Heart left ventricle (tissue), 16 donors: ENCODE measurements around the gene CDK5RAP2. TPM values are rescaled to one million over a fixed set of nuclear protein-coding genes. Genes with fewer than 3 reads are reported as not detected.

Experiments
- ATAC-seq, 4 donors: fragments of 200-7000 bp; cut with Tn5 transposase; one replicate each; pipeline ENCODE4 v1.9.1; 2020 to 2022; ENCODE audit warnings: moderate library complexity in 4 of 4, mild to moderate bottlenecking in 3 of 4, moderate number of reproducible peaks in 1 of 4
- DNase-seq, 5 donors: peaks; one replicate each; pipeline ENCODE4 v3.0.0-alpha.2; 2020
- H3K27ac ChIP-seq, 12 donors: fragments of 200-600 bp; sonication (generic) in 4 of 12; one replicate each; pipeline versions ENCODE4 v1.5.0 to v1.8.0; 2016 to 2022; ENCODE audit warnings: mild to moderate bottlenecking in 2 of 12
- H3K27me3 ChIP-seq, 9 donors: fragments of 200-600 bp; sonication (generic) in 2 of 9; one replicate each; pipeline versions ENCODE4 v1.5.1 to v1.8.0; 2016 to 2022; ENCODE audit warnings: mild to moderate bottlenecking in 3 of 9
- H3K36me3 ChIP-seq, 9 donors: fragments of 200-600 bp; sonication (generic) in 2 of 9; one replicate each; pipeline versions ENCODE4 v1.5.0 to v1.8.0; 2018 to 2022; ENCODE audit warnings: mild to moderate bottlenecking in 2 of 9
- H3K4me1 ChIP-seq, 12 donors: fragments of 200-600 bp; sonication (generic) in 4 of 12; one replicate each; pipeline versions ENCODE4 v1.5.0 to v1.8.0; 2016 to 2022; ENCODE audit warnings: mild to moderate bottlenecking in 3 of 12
- H3K4me3 ChIP-seq, 12 donors: fragments of 200-600 bp; sonication (generic) in 4 of 12; one replicate each; pipeline versions ENCODE4 v1.5.0 to v1.8.0; 2017 to 2022; ENCODE audit warnings: mild to moderate bottlenecking in 9 of 12, moderate library complexity in 4 of 12
- H3K9me3 ChIP-seq, 12 donors: fragments of 200-600 bp; sonication (generic) in 4 of 12; one replicate each; pipeline versions ENCODE4 v1.5.0 to v1.8.0; 2016 to 2022; ENCODE audit warnings: mild to moderate bottlenecking in 1 of 12
- CTCF ChIP-seq, 12 donors: fragments of 200-600 bp; sonication (generic) in 4 of 12; IDR thresholded peaks; one replicate each; pipeline versions ENCODE4 v1.5.0 to v1.8.0; 2018 to 2022; ENCODE audit warnings: antibody characterized with exemption in 12 of 12, mild to moderate bottlenecking in 5 of 12
- POLR2A ChIP-seq, 2 donors: fragments of 450-650 bp; IDR thresholded peaks; one replicate each; pipeline ENCODE4 v1.6.1; 2017; ENCODE audit warnings: antibody characterized with exemption in 2 of 2, mild to moderate bottlenecking in 2 of 2, moderate library complexity in 2 of 2
- WGBS, 4 donors: extraction: QIAGEN DNeasy Blood & Tissue Kit in 2 of 4; methylation state at CpG; one replicate each; pipeline versions ENCODE4 v1.1.5 to v1.1.7; 2013 to 2018; 5-methylcytosine and 5-hydroxymethylcytosine counted together
- intact Hi-C, 10 donors: fragments of 100-400 bp; cut with DNase I; formaldehyde crosslinking; loops; one replicate each; pipeline versions ENCODE4 v1.11.1 to v1.14.2; 2022
- polyA plus RNA-seq, 2 donors: library from polyadenylated mRNA; stranded (reverse); fragments of 200-250 nt; gene quantifications; one replicate each; pipeline ENCODE4 v1.2.3, GENCODE V29; 2013
- total RNA-seq, 9 donors: library from RNA; depleted of rRNA in 2 of 9; stranded (reverse); fragments of >200 nt in 2 of 9; fragmentation: NEBNext Ultra II Directional in 3 of 9; extraction: Animal tissue kit (Norgen Biotek cat#: 25700) in 3 of 9; gene quantifications; one replicate each; pipeline versions ENCODE4 v1.1.0 to v1.2.4, GENCODE V29; 2016 to 2023
- donor health status: ischemic (EF 13 %, LVEDD 7.1; RV severe dilation, severe dysfunction).
- donor health status: healthy with polysubstance abuse.
- donor health status: DM: no; HTN: yes; CAD: no.
- donor health status: DM: no; HTN: no; CAD: no.
- donor health status: ischemic (EF 25% LVEDD 6.9; RV normal size, moderate dysfunction).
- donor health status: ischemic (EF 25% LVEDD 5.7; RV mildly dilated, moderate dysfunction).
- donor health status: healthy.
- donor health status: DM: yes; HTN: yes; CAD: no.
- donor health status: ischemic (EF 35%, LVEDD 5.7; RV mildly dilated, moderate dysfunction).
- donor health status: nonischemic (EF 11% LVEDD 7.7; RV severe dilation, severe dysfunction).
- donor health status: DM: yes; HTN: yes; CAD: no.
- donor health status: PGD.
- donor health status: ischemic (EF 29% LVEDD 5.4; RV normal size, mild dysfunction).
- donor health status: nonischemic (EF 23%, LVEDD 6.1; RV moderate dilation, normal function).

CDK5RAP2 gene
- total and polyA plus RNA-seq, 11 donors: 26.1 to 114 (median 53.1) TPM

- peak in 1 of 4 donors; percentile 41 for ATAC-seq
- no peaks in the 10 kb centered on the region for H3K9me3 ChIP-seq
- peaks cover 0 to 74% (median 42%) of the 10 kb centered on the region in 9 donors for H3K36me3 ChIP-seq
- TF ChIP-seq CTCF (IDR thresholded peaks at IDR 0.05) (no peak), POLR2A (IDR thresholded peaks at IDR 0.05) (no peak)
- H3K4me3 ChIP-seq: no peak overlapping the region
- intact Hi-C loops: loop anchor here in 1 of 10 donors (5.0 kb wide), 1 partner anchor 65 kb away; no protein-coding TSS in a partner anchor
- WGBS, 4 donors: 72 to 80% (median 76%) methylated on average over 5 of the region's 5 CpGs
- no peak for DNase-seq
- H3K27me3 ChIP-seq: no peaks in the 10 kb centered on the region
- H3K4me1 ChIP-seq: peaks cover 0 to 22% (median 8%) of the 10 kb centered on the region in 12 donors
- H3K27ac ChIP-seq: peak overlapping the region in 10 of 12 donors; percentile 2 to 56 (median 31)
These were observed 168.0 kb downstream of the CDK5RAP2 start for GRCh38 chr9:120411862-120412424.

- TF ChIP-seq CTCF (IDR thresholded peaks at IDR 0.05) (no peak), POLR2A (IDR thresholded peaks at IDR 0.05) (no peak)
- H3K36me3 ChIP-seq: peaks cover 0 to 83% (median 52%) of the 10 kb centered on the region in 9 donors
- ATAC-seq: peak; percentile 65 to 86 (median 77)
- intact Hi-C loops: loop anchor here in 1 of 10 donors (5.0 kb wide), 1 partner anchor 66 kb away; no protein-coding TSS in a partner anchor
- 43 to 49% (median 48%) methylated on average over 3 of the region's 3 CpGs for WGBS, 4 donors
- peaks cover 0 to 22% (median 8%) of the 10 kb centered on the region in 12 donors for H3K4me1 ChIP-seq
- H3K27ac ChIP-seq: peak overlapping the region in 9 of 12 donors; percentile 2 to 56 (median 31)
- no peaks in the 10 kb centered on the region for H3K27me3 ChIP-seq
- H3K4me3 ChIP-seq: no peak overlapping the region
- H3K9me3 ChIP-seq: no peaks in the 10 kb centered on the region
- peak in 1 of 5 donors; percentile 50 for DNase-seq
These were observed 169.0 kb downstream of the CDK5RAP2 start for GRCh38 chr9:120410925-120411501.

GRCh38 chr9:120408680-120409258, 171.2 kb downstream of the CDK5RAP2 start:
- Histone ChIP-seq H3K4me3 (no peak overlapping the region), H3K27ac (no peak overlapping the region), H3K27me3 (no peaks in the 10 kb centered on the region), H3K9me3 (no peaks in the 10 kb centered on the region), H3K4me1 (peaks cover 0 to 22% (median 8%) of the 10 kb centered on the region in 12 donors), H3K36me3 (peaks cover 0 to 91% (median 58%) of the 10 kb centered on the region in 9 donors)
- intact Hi-C loops: no loop called here
- ATAC-seq (peak in 1 of 4 donors; percentile 38), DNase-seq (peak in 1 of 5 donors; percentile 47)
- no peak for TF ChIP-seq CTCF (IDR thresholded peaks at IDR 0.05)
- no peak for TF ChIP-seq POLR2A (IDR thresholded peaks at IDR 0.05)
- WGBS, 4 donors: 87 to 91% (median 90%) methylated on average over 14 of the region's 14 CpGs

- no peak for DNase-seq
- Histone ChIP-seq H3K27ac (no peak overlapping the region), H3K36me3 (peaks cover 0 to 100% (median 87%) of the 10 kb centered on the region in 9 donors), H3K4me1 (peaks cover 0 to 16% (median 0%) of the 10 kb centered on the region in 12 donors), H3K4me3 (no peak overlapping the region), H3K9me3 (no peaks in the 10 kb centered on the region), H3K27me3 (no peaks in the 10 kb centered on the region)
- no peak for ATAC-seq
- intact Hi-C loops: no loop called here
- 97 to 100% (median 98%) methylated on average over 2 of the region's 2 CpGs for WGBS, 4 donors
- TF ChIP-seq CTCF (IDR thresholded peaks at IDR 0.05) (no peak), POLR2A (IDR thresholded peaks at IDR 0.05) (no peak)
These were observed 174.1 kb downstream of the CDK5RAP2 start for GRCh38 chr9:120405860-120406259.
